ENCODE data around the gene BMAL1.

DNA sequence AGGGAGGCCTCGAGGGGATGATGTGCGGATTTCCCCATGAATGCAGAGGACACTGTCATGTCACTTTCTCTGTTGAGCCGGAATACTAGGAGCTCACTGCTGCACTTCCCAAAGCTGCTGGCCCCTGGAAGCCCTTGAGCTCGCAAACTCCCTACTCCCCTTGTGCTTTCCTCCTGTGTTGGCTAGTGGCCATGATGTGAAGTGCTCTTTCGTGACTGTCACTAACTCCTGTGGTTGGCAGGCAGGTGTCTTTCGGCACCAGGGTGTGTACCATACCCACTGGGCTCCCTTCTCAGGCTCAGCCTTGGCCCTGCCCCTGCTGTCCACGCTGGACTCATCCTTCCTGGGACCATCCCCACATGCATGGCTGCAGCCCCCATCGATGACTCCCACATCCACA is 99.2 kb downstream of the BMAL1 start:
- TF ChIP-seq, protein P1, sequence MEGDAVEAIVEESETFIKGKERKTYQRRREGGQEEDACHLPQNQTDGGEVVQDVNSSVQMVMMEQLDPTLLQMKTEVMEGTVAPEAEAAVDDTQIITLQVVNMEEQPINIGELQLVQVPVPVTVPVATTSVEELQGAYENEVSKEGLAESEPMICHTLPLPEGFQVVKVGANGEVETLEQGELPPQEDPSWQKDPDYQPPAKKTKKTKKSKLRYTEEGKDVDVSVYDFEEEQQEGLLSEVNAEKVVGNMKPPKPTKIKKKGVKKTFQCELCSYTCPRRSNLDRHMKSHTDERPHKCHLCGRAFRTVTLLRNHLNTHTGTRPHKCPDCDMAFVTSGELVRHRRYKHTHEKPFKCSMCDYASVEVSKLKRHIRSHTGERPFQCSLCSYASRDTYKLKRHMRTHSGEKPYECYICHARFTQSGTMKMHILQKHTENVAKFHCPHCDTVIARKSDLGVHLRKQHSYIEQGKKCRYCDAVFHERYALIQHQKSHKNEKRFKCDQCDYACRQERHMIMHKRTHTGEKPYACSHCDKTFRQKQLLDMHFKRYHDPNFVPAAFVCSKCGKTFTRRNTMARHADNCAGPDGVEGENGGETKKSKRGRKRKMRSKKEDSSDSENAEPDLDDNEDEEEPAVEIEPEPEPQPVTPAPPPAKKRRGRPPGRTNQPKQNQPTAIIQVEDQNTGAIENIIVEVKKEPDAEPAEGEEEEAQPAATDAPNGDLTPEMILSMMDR (IDR thresholded peaks at IDR 0.05) = no peak
- TF ChIP-seq POLR2A (IDR thresholded peaks at IDR 0.05) = no peak

Measured in thyroid gland (tissue), 4 donors.